ENCODE results near the gene ZC3HAV1L.

DNA sequence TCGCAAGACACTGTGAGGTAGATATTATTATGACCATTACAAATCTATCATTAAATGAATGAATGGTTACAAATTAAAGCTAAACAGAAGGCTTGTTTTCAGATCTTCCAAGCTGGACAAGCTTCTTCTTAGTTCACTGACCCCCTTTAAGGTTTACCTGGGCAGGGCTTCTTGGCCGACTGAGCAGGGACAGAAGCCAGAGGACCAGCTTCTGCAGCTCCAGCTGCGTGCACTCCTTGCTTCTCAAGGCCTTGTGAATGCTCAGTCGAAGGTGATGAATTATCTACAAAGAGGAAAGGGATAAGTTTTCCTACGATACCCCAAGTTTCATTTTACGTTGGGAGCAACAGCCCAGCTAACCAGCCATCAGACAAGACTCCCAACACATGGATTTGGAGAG, 9.3 kb downstream of the ZC3HAV1L start:
- TF ChIP-seq, protein P1, sequence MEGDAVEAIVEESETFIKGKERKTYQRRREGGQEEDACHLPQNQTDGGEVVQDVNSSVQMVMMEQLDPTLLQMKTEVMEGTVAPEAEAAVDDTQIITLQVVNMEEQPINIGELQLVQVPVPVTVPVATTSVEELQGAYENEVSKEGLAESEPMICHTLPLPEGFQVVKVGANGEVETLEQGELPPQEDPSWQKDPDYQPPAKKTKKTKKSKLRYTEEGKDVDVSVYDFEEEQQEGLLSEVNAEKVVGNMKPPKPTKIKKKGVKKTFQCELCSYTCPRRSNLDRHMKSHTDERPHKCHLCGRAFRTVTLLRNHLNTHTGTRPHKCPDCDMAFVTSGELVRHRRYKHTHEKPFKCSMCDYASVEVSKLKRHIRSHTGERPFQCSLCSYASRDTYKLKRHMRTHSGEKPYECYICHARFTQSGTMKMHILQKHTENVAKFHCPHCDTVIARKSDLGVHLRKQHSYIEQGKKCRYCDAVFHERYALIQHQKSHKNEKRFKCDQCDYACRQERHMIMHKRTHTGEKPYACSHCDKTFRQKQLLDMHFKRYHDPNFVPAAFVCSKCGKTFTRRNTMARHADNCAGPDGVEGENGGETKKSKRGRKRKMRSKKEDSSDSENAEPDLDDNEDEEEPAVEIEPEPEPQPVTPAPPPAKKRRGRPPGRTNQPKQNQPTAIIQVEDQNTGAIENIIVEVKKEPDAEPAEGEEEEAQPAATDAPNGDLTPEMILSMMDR (IDR thresholded peaks at IDR 0.05): no peak
- TF ChIP-seq POLR2A (IDR thresholded peaks at IDR 0.05): no peak
